Endothelial cell (in vitro differentiated cells): Measurements from ENCODE around the gene DIAPH2. TPM values are rescaled to one million over a fixed set of nuclear protein-coding genes. Genes with fewer than 3 reads are reported as not detected.

Experiments used
- DNase-seq: peaks from one replicate; pipeline ENCODE4 v3.0.0; 2021; ENCODE audit warnings: low spot score
- H3K27ac Mint-ChIP-seq: one replicate; pipeline ENCODE4 v1.8.0; 2021; ENCODE audit warnings: mixed read lengths, inconsistent platforms; ENCODE audit not compliant: unreplicated experiment
- H3K27me3 Mint-ChIP-seq: one replicate; pipeline ENCODE4 v1.8.0; 2021; ENCODE audit warnings: mild to moderate bottlenecking, moderate library complexity, mixed read lengths, inconsistent platforms; ENCODE audit not compliant: unreplicated experiment
- H3K36me3 Mint-ChIP-seq: one replicate; pipeline ENCODE4 v1.8.0; 2021; ENCODE audit warnings: mild to moderate bottlenecking, low read depth, mixed read lengths, inconsistent platforms; ENCODE audit not compliant: unreplicated experiment
- H3K4me1 Mint-ChIP-seq: one replicate; pipeline ENCODE4 v1.8.0; 2021; ENCODE audit warnings: mild to moderate bottlenecking, mixed read lengths, inconsistent platforms; ENCODE audit not compliant: unreplicated experiment
- H3K4me3 Mint-ChIP-seq: one replicate; pipeline ENCODE4 v1.8.0; 2021; ENCODE audit warnings: mild to moderate bottlenecking, mixed read lengths, inconsistent platforms; ENCODE audit not compliant: unreplicated experiment
- H3K9me3 Mint-ChIP-seq: one replicate; pipeline ENCODE4 v1.8.0; 2021; ENCODE audit warnings: mixed read lengths, inconsistent platforms; ENCODE audit not compliant: unreplicated experiment
- CTCF ChIP-seq: fragments of 200-600 bp; sonication (generic); IDR thresholded peaks from one replicate; pipeline ENCODE4 v1.5.0; 2021; ENCODE audit warnings: antibody characterized with exemption; ENCODE audit not compliant: unreplicated experiment
- total RNA-seq: library from RNA; stranded (reverse); fragmentation: NEBNext Ultra II Directional; extraction: Animal tissue kit (Norgen Biotek cat#: 25700); gene quantifications from one replicate; pipeline ENCODE4 v1.2.1, GENCODE V29; 2021; ENCODE audit not compliant: unreplicated experiment

DIAPH2 gene
- total RNA-seq, 1 donor from 2014 or later: 45.3 TPM

- Mint-ChIP-seq H3K27ac (no peak overlapping the region), H3K9me3 (no peaks in the 10 kb centered on the region), H3K4me3 (no peak overlapping the region), H3K4me1 (no peaks in the 10 kb centered on the region), H3K27me3 (no peaks in the 10 kb centered on the region), H3K36me3 (no peaks in the 10 kb centered on the region)
- no peak for DNase-seq
- TF ChIP-seq CTCF: no peak
These were observed 644.3 kb downstream of the DIAPH2 start for GRCh38 chrX:97328853-97329390.

- Mint-ChIP-seq H3K27ac (no peak overlapping the region), H3K27me3 (peaks cover under 1% of the 10 kb centered on the region), H3K4me1 (no peaks in the 10 kb centered on the region), H3K4me3 (no peak overlapping the region), H3K9me3 (no peaks in the 10 kb centered on the region), H3K36me3 (no peaks in the 10 kb centered on the region)
- no peak for DNase-seq
- no peak for TF ChIP-seq CTCF
These were observed 645.5 kb downstream of the DIAPH2 start for GRCh38 chrX:97330151-97330550.

DNA sequence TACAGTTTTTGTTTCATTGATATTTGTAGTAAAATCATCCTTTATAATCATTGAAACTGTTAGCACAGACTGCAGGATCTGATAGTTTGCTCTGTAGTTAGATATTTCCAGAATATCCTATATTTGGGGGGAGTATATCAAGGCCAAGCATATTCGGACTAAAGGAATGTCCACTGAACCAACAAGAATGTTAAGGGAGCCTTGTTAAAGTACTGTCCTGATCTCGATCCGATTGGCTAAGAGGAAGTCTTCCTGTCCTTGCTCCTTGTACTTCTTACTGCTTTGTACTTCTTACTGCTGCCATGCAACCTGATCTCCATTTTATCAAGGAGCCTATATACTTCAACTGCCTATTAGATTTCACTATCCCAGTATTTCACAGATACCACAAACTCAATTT is 648.3 kb downstream of the DIAPH2 start:
- no peak for TF ChIP-seq CTCF
- Mint-ChIP-seq H3K9me3 (no peaks in the 10 kb centered on the region), H3K27ac (no peak overlapping the region), H3K27me3 (peaks cover 1% of the 10 kb centered on the region), H3K4me1 (no peaks in the 10 kb centered on the region), H3K4me3 (no peak overlapping the region), H3K36me3 (no peaks in the 10 kb centered on the region)
- DNase-seq: no peak

DNA sequence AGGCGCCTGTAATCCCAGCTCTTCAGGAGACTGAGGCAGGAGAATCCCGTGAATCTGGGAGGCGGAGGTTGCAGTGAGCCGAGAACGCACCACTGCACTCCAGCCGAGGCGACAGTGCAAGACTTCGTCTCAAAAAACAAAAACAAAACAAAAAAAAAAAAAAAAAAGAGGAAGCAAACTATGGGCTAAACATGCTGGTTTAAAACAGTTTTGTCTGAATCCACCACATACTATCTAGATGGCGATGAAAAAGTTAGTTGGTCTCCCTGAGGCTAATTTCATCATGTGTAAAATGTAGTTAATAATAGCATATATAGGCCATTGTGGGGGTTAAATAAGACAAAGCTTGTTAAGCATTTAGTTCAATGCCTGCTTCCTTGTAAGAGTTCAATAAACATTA is 650.2 kb downstream of the DIAPH2 start:
- Mint-ChIP-seq H3K9me3 (no peaks in the 10 kb centered on the region), H3K4me1 (no peaks in the 10 kb centered on the region), H3K4me3 (no peak overlapping the region), H3K27me3 (peaks cover 1% of the 10 kb centered on the region), H3K36me3 (no peaks in the 10 kb centered on the region), H3K27ac (no peak overlapping the region)
- TF ChIP-seq CTCF: no peak
- DNase-seq: no peak

GRCh38 chrX:97344724-97345123 is 660.1 kb downstream of the DIAPH2 start:
- H3K4me3 Mint-ChIP-seq: no peak overlapping the region
- no peak for DNase-seq
- no peak for TF ChIP-seq CTCF
- no peak overlapping the region for H3K27ac Mint-ChIP-seq
- peaks cover 10% of the 10 kb centered on the region for H3K4me1 Mint-ChIP-seq
- H3K36me3 Mint-ChIP-seq: no peaks in the 10 kb centered on the region
- H3K27me3 Mint-ChIP-seq: peaks cover 1% of the 10 kb centered on the region
- H3K9me3 Mint-ChIP-seq: no peaks in the 10 kb centered on the region
